HG02798 (cell line): ENCODE results near the gene TRAPPC2.

Experiments
- ATAC-seq: cut with Tn5 transposase; IDR thresholded peaks from one replicate; pipeline ENCODE4 v1.9.1; 2021; ENCODE audit warnings: mild to moderate bottlenecking; ENCODE audit not compliant: unreplicated experiment, poor library complexity

The TRAPPC2 gene

DNA sequence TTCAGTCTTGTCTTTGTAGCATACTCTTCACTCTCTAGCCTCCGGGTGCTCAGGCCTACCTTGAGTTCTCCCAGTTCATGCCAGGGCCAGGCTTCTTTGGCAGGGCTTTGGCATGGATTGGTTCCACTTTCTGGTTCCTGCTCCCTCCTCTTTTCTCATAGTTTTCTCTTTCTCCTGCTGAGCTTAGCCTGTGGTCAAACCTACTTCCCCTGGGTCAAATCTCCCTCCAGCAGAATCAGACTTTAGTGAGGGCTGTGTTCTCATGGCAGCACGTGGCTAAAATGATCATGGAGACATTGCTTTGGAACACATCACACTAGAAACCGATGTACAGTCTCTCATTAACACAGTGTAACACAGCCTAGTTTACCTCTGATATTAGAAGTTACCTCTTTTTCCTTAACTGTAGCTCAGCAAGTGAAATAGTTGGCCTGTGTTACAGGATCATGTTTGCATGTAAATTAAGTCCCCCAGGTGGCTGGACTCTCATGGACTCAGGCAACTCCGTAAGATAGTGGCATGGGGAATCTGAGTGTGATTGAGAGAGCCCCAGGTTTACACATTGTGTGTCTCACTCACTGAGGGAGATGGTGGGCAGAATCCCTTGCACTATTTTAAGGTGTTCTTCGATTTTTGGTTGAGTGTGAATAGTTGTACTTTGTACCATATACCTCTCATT lies 32.2 kb downstream of the TRAPPC2 start:
- no peak for ATAC-seq

DNA sequence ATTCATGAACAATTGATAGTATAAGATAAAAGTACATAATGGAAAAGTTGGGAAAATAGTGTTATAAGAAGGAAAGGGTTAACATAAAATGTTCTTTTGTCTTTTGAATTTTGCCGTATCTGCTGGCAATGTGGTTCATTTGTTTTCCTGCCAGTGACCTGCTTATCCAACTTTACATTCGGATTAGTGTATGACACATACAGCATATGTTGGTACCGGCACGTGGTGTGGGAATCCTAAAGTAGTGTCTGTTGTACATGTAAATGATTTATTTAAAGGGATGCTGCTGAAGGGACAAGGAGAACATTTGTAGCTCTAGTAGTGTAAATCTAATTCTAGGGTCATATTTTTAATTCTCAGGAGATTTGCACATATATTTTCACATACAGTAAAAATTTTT lies 34.0 kb downstream of the TRAPPC2 start:
- ATAC-seq, result no peak

DNA sequence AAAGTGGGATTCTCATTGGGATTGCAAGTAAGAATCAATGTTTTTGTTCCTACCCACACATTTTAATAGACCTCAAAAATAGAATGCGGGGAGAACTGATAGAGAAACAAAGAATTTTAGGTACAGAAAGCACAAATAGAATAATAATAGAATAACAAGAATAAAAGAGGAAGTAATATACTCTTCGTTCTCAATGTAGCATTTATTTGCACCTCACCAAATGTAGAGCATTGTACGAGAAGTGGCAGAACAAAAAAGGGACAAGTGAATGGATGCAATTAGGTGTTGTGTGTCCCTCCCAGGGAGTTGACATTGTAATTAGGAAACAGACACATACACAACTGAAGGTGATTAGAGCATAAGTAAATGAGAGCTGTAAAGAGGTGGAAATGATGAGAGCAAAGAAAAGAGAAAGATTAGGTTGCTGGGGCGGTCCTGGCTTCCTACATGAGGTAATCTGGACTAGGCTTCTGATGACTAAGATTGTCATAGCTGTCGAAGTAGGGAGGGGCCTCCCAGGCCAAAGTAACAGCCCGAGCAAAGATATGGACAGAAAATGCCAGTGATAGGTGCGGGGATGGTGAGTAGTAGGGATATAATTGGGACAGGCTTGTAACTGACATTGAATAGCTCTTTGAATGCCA lies 35.1 kb downstream of the TRAPPC2 start:
- no peak for ATAC-seq

DNA sequence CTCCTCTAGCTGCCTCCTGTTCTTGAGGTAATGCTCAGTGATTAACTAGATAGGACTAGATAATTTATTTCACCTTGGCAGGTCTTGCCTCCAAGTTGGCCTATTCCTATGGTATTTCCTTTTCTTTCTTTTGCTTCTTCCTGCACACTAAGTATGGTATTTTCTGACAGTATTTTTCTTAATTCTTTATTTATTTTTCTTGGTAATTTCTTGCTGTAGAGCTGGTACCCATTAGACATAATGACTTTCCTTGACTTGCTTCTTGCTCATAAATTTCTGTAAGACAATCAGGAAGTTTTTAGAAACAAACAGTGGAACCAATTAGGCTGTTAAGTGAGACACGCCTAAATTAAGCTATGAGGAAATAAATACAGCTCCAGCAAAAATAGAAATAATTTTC lies 36.0 kb downstream of the TRAPPC2 start:
- ATAC-seq, result no peak

DNA sequence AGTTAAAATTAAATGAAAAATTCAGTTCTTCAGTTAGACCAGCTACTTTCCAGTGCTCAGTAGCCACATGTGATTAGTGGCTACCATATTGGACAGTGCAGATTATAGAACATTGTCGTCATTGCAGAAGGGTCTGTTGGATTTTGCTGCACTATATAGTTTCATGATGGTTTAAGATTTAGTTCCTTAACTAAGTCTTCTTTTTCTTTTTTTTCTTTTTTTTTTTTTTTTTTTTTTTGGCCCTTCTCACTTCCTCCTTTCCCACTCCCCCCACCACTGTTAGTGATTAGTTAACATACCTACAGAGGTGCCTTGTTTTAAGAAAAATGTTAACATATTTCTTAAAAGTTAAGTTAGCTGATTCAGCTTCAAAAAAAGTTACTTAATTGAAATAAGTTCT lies 36.4 kb downstream of the TRAPPC2 start:
- peak; percentile 3 for ATAC-seq

DNA sequence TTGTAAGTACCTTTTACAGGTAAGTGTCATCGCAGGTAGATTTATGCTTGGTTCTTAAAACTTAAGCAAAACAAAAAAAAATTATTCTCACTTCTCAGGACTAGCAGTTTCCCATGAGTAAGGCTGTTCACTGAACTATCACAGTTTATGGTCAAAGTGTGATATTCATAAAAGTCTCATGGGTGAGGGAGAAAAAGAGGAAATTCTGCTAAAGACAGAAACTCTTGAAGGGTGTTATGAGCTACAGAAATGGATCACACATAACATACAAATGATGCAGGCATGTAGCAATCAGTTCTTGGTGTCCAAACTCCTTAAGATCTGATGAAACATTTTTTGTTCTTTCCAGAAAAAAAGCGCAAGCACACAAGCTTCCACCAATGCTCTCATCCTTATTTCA lies 37.0 kb downstream of the TRAPPC2 start:
- ATAC-seq, result peak; percentile 69

DNA sequence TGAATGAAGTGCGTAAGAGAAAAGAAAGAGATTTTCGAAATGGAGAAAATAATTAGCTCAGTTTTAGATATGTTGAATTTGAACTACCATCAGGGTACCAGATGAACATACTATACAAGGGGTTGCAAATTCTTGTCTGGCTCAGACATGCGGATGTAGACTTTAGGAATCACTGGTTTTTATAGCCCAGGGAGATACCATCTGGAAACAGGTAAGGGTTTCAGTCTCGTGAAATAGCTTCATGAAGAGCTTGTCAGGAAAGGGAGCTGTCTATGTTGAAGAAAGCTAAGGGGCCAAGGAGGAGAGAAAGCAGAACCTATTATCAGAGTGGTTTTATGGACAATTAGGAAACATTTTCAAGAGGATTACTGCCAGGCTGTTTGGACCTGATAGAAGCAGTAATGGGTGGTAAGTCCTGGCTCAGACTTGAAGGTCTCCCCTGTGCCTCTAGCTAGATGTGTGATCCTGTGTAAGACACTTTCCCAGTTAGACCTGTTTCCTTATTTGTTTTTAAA lies 38.8 kb downstream of the TRAPPC2 start:
- ATAC-seq, result no peak

DNA sequence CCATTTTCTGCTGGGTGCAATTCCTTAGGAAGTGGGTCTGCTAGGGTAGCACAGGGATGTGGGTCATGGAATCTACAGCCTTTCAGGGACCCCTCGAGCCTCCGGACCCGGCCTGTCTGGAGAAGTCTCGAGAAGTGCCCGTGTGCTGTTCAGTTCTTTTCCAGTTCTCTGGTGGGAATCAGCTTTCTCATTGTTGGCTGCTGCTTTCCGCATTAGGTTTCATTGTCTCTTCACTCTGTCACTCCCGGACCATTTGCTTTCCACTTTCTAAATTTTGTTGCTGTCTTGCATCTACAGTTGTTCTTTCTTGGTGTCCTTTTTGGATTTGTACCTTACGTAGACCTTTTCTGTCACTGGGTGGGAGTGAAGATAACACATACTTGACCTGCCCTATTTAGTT lies 39.4 kb downstream of the TRAPPC2 start:
- ATAC-seq, result no peak

DNA sequence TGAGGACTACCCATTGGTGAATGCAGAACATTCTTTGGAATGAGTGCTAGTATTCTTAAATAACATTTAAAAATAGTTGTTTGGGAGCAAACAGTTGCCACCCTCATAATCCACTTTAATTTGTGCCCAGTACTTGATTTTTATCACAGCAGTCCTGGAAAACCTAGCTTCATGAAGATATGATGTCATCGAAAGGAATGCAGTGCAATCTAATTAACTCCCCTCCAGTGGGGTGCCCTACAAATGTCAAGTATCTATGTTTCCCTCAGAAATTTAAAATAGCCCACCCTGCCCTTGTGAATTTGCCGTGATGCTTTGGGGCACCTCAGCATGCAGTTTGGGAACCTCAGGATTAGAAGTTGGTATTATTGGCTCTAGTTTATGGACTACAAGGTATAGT lies 40.1 kb downstream of the TRAPPC2 start:
- no peak for ATAC-seq

DNA sequence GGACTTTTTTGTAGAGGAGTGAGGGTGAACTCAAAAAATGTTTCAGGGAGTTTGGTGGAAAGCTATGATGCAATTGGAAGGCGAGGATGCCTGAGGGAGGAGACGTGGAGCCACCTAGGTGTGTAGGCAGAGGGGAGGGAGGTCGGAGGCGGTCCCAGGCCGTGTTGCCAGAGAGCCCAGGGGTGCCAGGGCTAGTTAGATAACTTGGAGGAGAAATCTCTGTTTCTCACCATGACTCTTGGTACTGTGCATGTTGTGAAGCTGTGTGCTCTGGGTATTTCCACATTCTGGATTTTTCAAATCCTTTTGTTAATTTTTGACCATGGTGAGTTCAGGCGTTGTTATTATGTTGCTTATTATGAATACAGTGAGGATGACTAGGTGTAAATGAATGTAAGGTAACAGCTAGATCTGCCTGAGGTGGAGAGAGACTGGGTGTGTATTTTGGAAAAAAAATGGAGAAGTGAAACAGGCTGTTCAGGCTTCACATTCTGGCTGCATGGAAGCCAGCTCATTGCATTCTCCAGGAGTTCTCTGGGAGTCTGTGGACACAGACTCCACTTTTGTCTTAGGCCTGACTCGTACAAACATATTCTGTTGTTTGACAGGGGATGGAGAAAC lies 41.0 kb downstream of the TRAPPC2 start:
- no peak for ATAC-seq

DNA sequence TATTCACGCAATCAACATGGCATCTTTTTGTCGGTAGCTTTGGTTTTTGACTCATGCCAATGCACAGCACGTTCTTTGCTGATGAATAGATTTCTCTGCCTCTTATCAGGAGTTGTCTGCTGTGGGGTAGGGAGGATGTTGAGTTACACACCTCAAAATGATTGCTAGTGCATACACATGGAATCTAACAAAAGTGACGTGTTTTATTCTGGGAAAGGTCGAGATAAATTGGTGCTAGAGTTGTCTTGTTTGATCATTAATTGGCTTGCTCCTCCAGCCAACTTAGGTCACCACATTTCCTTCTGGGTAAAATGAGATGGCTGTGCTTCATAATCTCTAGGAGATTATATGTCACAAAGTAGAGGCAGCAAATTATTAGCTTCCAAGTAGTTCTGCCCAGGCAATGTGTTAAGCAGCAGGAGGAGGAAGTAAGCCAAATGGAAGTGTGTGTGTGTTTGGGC lies 41.6 kb downstream of the TRAPPC2 start:
- ATAC-seq, result no peak

DNA sequence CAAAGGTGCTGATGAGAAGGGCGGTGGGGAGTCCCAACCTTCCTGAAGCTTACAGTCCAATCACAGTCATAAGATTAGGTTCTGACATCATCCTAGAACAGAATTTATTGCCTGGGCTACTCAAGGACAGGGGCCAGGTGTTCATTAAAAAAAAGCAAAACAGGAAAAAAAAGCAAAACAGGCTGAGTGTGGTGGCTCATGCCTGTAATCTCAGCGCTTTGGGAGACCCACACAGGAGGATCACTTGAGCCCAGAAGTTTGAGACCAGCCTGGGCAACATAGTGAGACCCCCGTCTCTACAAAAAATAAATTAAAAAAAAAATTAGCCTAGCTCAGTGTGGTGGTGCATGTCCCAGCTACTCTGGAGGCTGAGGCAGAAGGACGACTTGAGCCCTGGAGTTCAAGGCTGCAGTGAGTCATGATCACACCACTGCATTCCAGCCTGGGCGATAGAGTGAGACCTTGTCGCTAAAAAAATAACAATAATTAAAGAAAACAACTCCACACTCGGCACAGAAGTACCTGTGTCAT lies 42.5 kb downstream of the TRAPPC2 start:
- ATAC-seq, result no peak

DNA sequence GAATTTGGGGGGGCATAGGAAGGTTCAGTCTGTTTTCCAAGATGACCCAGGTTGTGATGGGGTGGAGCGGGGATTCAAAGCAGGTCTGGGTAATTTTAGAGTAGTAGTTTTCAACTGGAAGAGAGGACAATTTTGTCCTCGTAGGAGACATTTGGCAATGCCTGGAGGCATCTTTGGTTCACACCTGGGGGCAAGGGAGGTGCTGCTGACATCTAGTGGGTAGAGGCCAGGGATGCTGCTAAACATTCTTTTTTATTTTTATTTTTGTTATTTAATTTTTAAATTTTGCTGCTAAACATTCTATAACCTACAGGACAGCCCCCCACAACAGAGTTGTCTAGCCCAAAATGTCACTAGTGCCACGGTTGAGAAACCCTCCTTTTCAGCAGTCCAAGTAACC lies 43.6 kb downstream of the TRAPPC2 start:
- ATAC-seq, result no peak

DNA sequence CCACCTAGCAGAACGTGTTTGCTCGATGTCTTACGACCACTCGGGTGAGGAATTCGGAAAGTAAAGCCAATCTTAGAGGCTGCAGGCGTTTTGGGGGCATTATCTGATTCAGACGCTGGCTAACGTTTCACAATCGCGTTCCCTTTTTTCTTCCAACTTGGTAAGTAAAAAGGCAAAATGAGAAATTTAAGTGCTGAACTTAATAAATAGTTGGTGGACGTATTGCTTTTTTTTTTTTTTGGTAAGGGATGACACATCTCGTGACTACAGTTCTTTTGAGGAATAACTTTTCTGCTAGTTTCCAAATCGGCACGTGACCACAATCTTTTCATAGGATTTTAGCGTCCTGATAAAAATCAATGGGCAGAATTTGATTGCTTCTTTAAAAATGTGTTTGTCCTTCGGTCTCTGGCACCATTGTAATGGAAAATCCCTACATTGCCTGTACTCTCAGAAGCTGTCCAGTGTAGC lies 44.6 kb downstream of the TRAPPC2 start:
- ATAC-seq, result no peak

DNA sequence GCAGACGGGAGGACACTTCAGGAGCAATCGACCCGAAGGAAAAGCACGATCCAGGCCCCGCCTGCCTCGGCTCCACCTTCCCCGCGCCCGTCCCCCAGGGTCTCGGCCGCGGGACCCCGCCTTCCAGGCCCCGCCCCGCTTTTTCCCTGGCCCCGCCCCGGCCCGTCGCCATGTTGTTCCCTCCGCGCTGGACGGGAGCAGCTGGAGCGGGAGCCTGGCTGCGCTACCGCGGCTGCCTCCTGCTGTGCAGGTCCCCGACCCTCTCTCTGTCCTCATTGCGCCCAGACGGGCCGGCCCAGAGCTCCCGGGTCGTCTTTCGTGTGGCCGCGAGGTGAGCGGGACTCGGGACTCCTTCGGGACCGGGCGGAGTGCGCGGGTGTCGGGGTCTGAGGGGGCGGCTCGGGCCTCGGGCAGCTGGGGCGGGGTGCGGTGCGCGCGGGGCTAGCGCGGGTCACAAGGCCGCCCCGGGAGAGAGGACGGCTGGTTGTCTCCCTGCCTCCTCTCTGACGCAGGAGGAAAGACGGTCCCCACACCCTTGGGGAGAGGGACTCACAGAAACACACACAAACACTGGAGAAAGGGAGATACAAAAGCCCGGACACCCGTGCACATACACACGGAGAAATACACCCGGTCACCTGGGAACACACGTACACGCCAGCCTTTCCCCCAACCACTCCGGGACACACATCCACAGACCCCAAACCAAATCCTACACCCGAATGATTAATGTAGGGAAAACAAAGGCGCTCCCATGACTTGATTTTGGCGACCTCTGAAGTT lies 45.3 kb downstream of the TRAPPC2 start, which contains the start of gene RAB9A:
Gene RAB9A, plus strand, starts transcription at position 171 of the 783 bp plus-strand sequence. CDS start 19,619 bp downstream, outside the sequence.
- peak; percentile 85 for ATAC-seq

DNA sequence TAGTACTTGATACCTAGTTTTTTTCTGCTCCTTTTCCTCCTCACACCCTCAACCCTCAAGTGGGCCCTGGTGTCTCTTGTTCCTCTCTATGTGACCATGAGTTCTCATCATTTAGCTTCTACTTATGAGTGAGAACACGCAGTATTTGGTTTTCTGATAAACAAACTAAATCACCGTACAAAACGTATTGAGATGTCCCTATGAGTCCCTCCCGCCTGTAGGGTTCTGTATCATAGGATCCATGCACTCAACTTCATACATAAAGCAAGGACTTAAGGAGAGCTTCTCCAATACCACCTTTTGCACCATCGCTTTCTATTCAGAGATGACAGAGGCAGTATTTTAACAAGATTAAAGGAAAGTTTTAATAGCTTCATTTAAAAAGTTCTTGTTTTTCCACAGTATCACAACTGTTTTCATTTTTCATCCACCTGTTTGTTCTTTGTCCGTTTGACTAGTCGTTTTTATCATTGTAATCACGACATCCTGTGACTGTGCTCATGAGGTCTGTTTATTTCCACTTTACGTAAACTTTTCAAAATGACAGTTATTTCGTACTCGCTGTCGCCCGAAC lies 45.9 kb downstream of the TRAPPC2 start:
- no peak for ATAC-seq

DNA sequence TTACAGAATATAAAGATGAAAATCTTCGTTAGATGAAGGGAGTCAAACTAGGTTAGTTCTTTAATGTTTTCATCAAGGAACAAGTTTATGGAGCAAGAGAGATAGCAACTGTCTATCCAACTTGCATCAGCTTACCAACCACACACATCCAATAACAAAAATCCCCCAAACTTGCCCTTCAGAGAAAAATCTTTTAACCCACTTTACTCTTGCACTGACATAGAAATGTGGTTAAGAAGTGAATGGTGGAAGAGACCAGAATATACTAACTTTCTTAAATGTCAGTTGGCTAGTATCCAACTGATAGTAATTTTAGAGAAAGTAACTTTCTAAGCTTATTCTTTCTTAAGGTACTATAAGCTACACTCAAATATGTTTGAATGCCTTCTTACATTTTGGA lies 47.2 kb downstream of the TRAPPC2 start:
- ATAC-seq, result no peak

DNA sequence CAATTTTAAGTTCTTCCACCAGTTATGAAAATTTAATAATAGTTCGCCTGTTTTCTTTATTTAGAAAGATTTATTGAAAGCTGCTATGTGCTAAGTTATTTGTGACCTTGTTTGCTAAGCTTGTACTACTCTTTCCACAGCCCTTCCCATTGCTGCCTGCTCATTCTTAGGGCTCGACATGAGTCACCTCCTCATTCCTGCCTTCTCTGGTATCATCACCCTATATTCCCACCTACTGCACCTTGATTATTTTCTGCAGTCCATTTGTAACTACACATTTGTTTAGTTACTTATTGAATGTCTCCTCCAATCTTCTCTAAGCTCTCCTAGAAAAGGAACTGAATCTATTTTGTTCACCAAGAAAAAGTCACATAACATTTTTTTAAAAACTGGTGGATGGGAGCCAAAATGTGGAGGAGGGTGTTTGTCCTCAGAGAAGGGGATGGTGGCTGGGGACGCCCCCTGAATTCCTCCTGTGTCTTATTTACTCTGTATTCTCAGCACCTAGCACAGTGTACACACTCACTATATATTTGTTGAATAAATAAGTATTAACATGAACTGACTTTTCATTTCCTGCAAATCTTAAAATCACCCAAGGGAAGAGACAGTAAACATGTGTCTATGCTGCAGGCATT lies 49.2 kb downstream of the TRAPPC2 start:
- no peak for ATAC-seq

DNA sequence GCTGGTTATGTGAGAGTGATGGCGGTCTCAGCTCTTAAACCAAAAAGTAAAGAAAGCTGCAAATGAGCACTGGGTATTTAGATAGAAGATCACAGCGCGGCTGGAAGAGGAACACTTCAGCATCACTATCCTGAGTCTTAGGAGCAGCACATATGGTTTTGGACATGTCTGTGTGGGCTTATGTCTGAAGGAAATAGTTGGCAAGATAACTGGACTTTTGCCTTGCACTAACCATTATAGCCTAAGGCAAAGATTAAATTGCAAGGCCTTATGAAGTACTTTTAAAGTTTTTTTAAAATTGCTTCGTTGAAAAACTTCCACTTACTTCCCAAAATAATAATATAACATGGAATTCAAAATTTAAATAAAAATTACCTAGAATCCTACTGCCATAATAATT lies 50.1 kb downstream of the TRAPPC2 start:
- no peak for ATAC-seq
